Upper lobe of left lung (tissue), 4 donors: Measurements from ENCODE around the gene FHIT.

Experiments
- CTCF ChIP-seq, 6 experiments: fragments of 450-650 bp in 4 of 6; fragments of 200-600 bp in 2 of 6; sonication (generic) in 2 of 6; IDR thresholded peaks; one replicate each; pipeline ENCODE4 v1.5.1; 2016 to 2019; ENCODE audit warnings: antibody characterized with exemption in 6 of 6
- EP300 ChIP-seq, 4 donors: sonication (generic); formaldehyde crosslinking; IDR thresholded peaks; one replicate each; pipeline ENCODE4 v1.5.1; 2017; ENCODE audit warnings: antibody characterized with exemption in 4 of 4, control low read depth in 2 of 4
- POLR2A ChIP-seq, 4 donors: fragments of 450-650 bp; IDR thresholded peaks; one replicate each; pipeline ENCODE4 v1.5.1; 2016 to 2017; ENCODE audit warnings: antibody characterized with exemption in 4 of 4, mild to moderate bottlenecking in 2 of 4
- POLR2AphosphoS5 ChIP-seq, 2 donors: sonication (generic); formaldehyde crosslinking; IDR thresholded peaks; one replicate each; pipeline ENCODE4 v1.5.1; 2017; ENCODE audit warnings: antibody characterized with exemption in 2 of 2

- TF ChIP-seq POLR2AphosphoS5 (IDR thresholded peaks at IDR 0.05) (no peak), CTCF (IDR thresholded peaks at IDR 0.05) (no peak), POLR2A (IDR thresholded peaks at IDR 0.05) (no peak), EP300 (IDR thresholded peaks at IDR 0.05) (no peak)
These were observed 1411.3 kb downstream of the FHIT start for GRCh38 chr3:59839810-59840515.
